ENCODE measurements around the gene SLC7A6.

SLC7A6 gene

GRCh38 chr16:68235108-68235886 lies 29.0 kb upstream of the SLC7A6 start:
- no peak for DNase-seq (ENCODE audit: low read depth in 2 of 2)

GRCh38 chr16:68235887-68236136 lies 28.5 kb upstream of the SLC7A6 start, which contains the start of gene ESRP2:
ESRP2 (minus strand) TSS chr16:68236127; CDS start chr16:68236045, 82 bp downstream.
- no peak for DNase-seq (ENCODE audit: low read depth in 2 of 2)

- DNase-seq (ENCODE audit: low read depth in 2 of 2): no peak
These were observed 28.0 kb upstream of the SLC7A6 start for GRCh38 chr16:68236137-68236825.

GRCh38 chr16:68236826-68237242 lies 27.5 kb upstream of the SLC7A6 start:
- DNase-seq (ENCODE audit: low read depth in 2 of 2): no peak

GRCh38 chr16:68237243-68238028 lies 26.9 kb upstream of the SLC7A6 start:
- peak; percentile 94 to 95 for DNase-seq (ENCODE audit: low read depth in 2 of 2)

GRCh38 chr16:68238029-68238345 lies 26.3 kb upstream of the SLC7A6 start:
- no peak for DNase-seq (ENCODE audit: low read depth in 2 of 2)

- no peak for DNase-seq (ENCODE audit: low read depth in 2 of 2)
These were observed 22.2 kb upstream of the SLC7A6 start for GRCh38 chr16:68242085-68242484.

GRCh38 chr16:68242926-68243858 lies 21.1 kb upstream of the SLC7A6 start:
- DNase-seq (ENCODE audit: low read depth in 2 of 2): no peak

- no peak for DNase-seq (ENCODE audit: low read depth in 2 of 2)
These were observed 19.8 kb upstream of the SLC7A6 start for GRCh38 chr16:68244481-68244902.

GRCh38 chr16:68244903-68245853 lies 19.1 kb upstream of the SLC7A6 start, which contains the start of gene PLA2G15:
PLA2G15 (plus strand) TSS chr16:68245373; CDS start chr16:68245427, 54 bp downstream.
- DNase-seq (ENCODE audit: low read depth in 2 of 2): peak; percentile 81 to 87

GRCh38 chr16:68246121-68246520 lies 18.2 kb upstream of the SLC7A6 start:
- no peak for DNase-seq (ENCODE audit: low read depth in 2 of 2)

- DNase-seq (ENCODE audit: low read depth in 2 of 2): no peak
These were observed 17.7 kb upstream of the SLC7A6 start for GRCh38 chr16:68246666-68247065.

GRCh38 chr16:68247400-68247799 lies 16.9 kb upstream of the SLC7A6 start:
- no peak for DNase-seq (ENCODE audit: low read depth in 2 of 2)

- DNase-seq (ENCODE audit: low read depth in 2 of 2): no peak
These were observed 16.4 kb upstream of the SLC7A6 start for GRCh38 chr16:68247932-68248331.

- no peak for DNase-seq (ENCODE audit: low read depth in 2 of 2)
These were observed 15.0 kb upstream of the SLC7A6 start for GRCh38 chr16:68249371-68249770.

- DNase-seq (ENCODE audit: low read depth in 2 of 2): no peak
These were observed 13.4 kb upstream of the SLC7A6 start for GRCh38 chr16:68250951-68251350.

GRCh38 chr16:68251832-68252231 lies 12.5 kb upstream of the SLC7A6 start:
- no peak for DNase-seq (ENCODE audit: low read depth in 2 of 2)

GRCh38 chr16:68252383-68252782 lies 11.9 kb upstream of the SLC7A6 start:
- no peak for DNase-seq (ENCODE audit: low read depth in 2 of 2)

GRCh38 chr16:68253721-68254120 lies 10.6 kb upstream of the SLC7A6 start:
- no peak for DNase-seq (ENCODE audit: low read depth in 2 of 2)

GRCh38 chr16:68255712-68256111 lies 8.6 kb upstream of the SLC7A6 start:
- DNase-seq (ENCODE audit: low read depth in 2 of 2): no peak
